Body of pancreas (tissue), 4 donors: ENCODE results near the gene C16orf92.

Experiments
- CTCF ChIP-seq, 7 experiments: fragments of 450-650 bp in 4 of 7; fragments of 200-600 bp in 3 of 7; sonication (generic) in 3 of 7; IDR thresholded peaks; one replicate each; pipeline ENCODE4 v1.5.1; 2016 to 2019; ENCODE audit warnings: antibody characterized with exemption in 7 of 7
- POLR2A ChIP-seq, 3 donors: fragments of 450-650 bp; IDR thresholded peaks; one replicate each; pipeline ENCODE4 v1.6.1; 2016; ENCODE audit warnings: antibody characterized with exemption in 3 of 3, mild to moderate bottlenecking in 2 of 3

- no peak for TF ChIP-seq CTCF (IDR thresholded peaks at IDR 0.05)
- no peak for TF ChIP-seq POLR2A (IDR thresholded peaks at IDR 0.05)
These were observed 37.3 kb downstream of the C16orf92 start for GRCh38 chr16:30060346-30060745.
